GM23248 (cell line): ENCODE measurements around the gene KRR1.

ENCODE experiments used
- EZH2 ChIP-seq: fragments of 200-600 bp; sonication (generic); IDR thresholded peaks from 2 replicates; pipeline ENCODE4 v1.6.1; 2018; ENCODE audit warnings: antibody characterized with exemption, mild to moderate bottlenecking; ENCODE audit not compliant: insufficient read depth, poor library complexity, severe bottlenecking
- EZH2phosphoT487 ChIP-seq: fragments of 200-600 bp; sonication (generic); IDR thresholded peaks from 2 replicates; pipeline ENCODE4 v1.6.1; 2018; ENCODE audit warnings: antibody characterized with exemption, moderate library complexity, mild to moderate bottlenecking, low read depth; ENCODE audit not compliant: insufficient read depth

- TF ChIP-seq EZH2 (no peak), EZH2phosphoT487 (no peak)
Observed at GRCh38 chr12:75549989-75550388, 38.6 kb upstream of the KRR1 start.
